Lower lobe of right lung (tissue), 2 donors: ENCODE measurements around the gene PPP3R2. TPM values are rescaled to one million over a fixed set of nuclear protein-coding genes. Genes with fewer than 3 reads are reported as not detected.

Experiments used
- ATAC-seq, 2 donors: fragments of 200-7000 bp; cut with Tn5 transposase; one replicate each; pipeline ENCODE4 v1.9.1; 2020 to 2022; ENCODE audit warnings: mild to moderate bottlenecking in 2 of 2, moderate library complexity in 2 of 2
- DNase-seq: peaks from one replicate; pipeline ENCODE4 v3.0.0-alpha.2; 2020
- H3K27ac ChIP-seq: fragments of 200-600 bp; one replicate; pipeline ENCODE4 v1.8.0; 2022
- H3K27me3 ChIP-seq: fragments of 200-600 bp; one replicate; pipeline ENCODE4 v1.8.0; 2022; ENCODE audit warnings: low read depth
- H3K36me3 ChIP-seq: fragments of 200-600 bp; one replicate; pipeline ENCODE4 v1.8.0; 2022; ENCODE audit warnings: mild to moderate bottlenecking
- H3K4me1 ChIP-seq: fragments of 200-600 bp; one replicate; pipeline ENCODE4 v1.8.0; 2022
- H3K4me3 ChIP-seq: fragments of 200-600 bp; one replicate; pipeline ENCODE4 v1.8.0; 2022; ENCODE audit warnings: mild to moderate bottlenecking
- H3K9me3 ChIP-seq: fragments of 200-600 bp; one replicate; pipeline ENCODE4 v1.8.0; 2022
- CTCF ChIP-seq: fragments of 200-600 bp; IDR thresholded peaks from one replicate; pipeline ENCODE4 v1.8.0; 2022; ENCODE audit warnings: antibody characterized with exemption, mild to moderate bottlenecking
- intact Hi-C: fragments of 100-400 bp; cut with DNase I; formaldehyde crosslinking; loops from one replicate; pipeline ENCODE4 v1.11.0; 2022
- total RNA-seq: library from RNA; stranded (reverse); fragmentation: NEBNext Ultra II Directional; extraction: Animal tissue kit (Norgen Biotek cat#: 25700); gene quantifications from one replicate; pipeline ENCODE4 v1.2.1, GENCODE V29; 2021
- donor health status: DM: no; HTN: yes; CAD: no; lungs with severe emphysema.

PPP3R2 gene
- total RNA-seq, 1 donor from 2014 or later: not detected

GRCh38 chr9:101626295-101626694 lies 31.5 kb upstream of the PPP3R2 start:
- no peak for TF ChIP-seq CTCF
- intact Hi-C loops: no loop called here
- Histone ChIP-seq H3K4me3 (no peak overlapping the region), H3K9me3 (no peaks in the 10 kb centered on the region), H3K4me1 (no peaks in the 10 kb centered on the region), H3K27me3 (no peaks in the 10 kb centered on the region), H3K36me3 (no peaks in the 10 kb centered on the region), H3K27ac (no peak overlapping the region)
- ATAC-seq (no peak), DNase-seq (no peak)

GRCh38 chr9:101625876-101626275 lies 31.1 kb upstream of the PPP3R2 start:
- H3K27ac ChIP-seq: no peak overlapping the region
- intact Hi-C loops: no loop called here
- no peak overlapping the region for H3K4me3 ChIP-seq
- no peaks in the 10 kb centered on the region for H3K4me1 ChIP-seq
- DNase-seq: no peak
- H3K36me3 ChIP-seq: no peaks in the 10 kb centered on the region
- no peaks in the 10 kb centered on the region for H3K27me3 ChIP-seq
- TF ChIP-seq CTCF: no peak
- H3K9me3 ChIP-seq: no peaks in the 10 kb centered on the region
- ATAC-seq: no peak

GRCh38 chr9:101620452-101620851 lies 25.7 kb upstream of the PPP3R2 start:
- intact Hi-C loops: no loop called here
- Histone ChIP-seq H3K36me3 (no peaks in the 10 kb centered on the region), H3K27me3 (no peaks in the 10 kb centered on the region), H3K4me1 (no peaks in the 10 kb centered on the region), H3K27ac (no peak overlapping the region), H3K9me3 (no peaks in the 10 kb centered on the region), H3K4me3 (no peak overlapping the region)
- no peak for DNase-seq
- no peak for TF ChIP-seq CTCF
- no peak for ATAC-seq

- intact Hi-C loops: no loop called here
- ATAC-seq: no peak
These were observed 23.9 kb upstream of the PPP3R2 start for GRCh38 chr9:101618698-101619097.

GRCh38 chr9:101605547-101605946 lies 10.8 kb upstream of the PPP3R2 start:
- TF ChIP-seq CTCF: no peak
- H3K27me3 ChIP-seq: no peaks in the 10 kb centered on the region
- DNase-seq (no peak), ATAC-seq (no peak)
- H3K4me3 ChIP-seq: no peak overlapping the region
- no peaks in the 10 kb centered on the region for H3K4me1 ChIP-seq
- no peaks in the 10 kb centered on the region for H3K9me3 ChIP-seq
- intact Hi-C loops: no loop called here
- H3K36me3 ChIP-seq: no peaks in the 10 kb centered on the region
- H3K27ac ChIP-seq: no peak overlapping the region

More at GRCh38 chr9:101618698-101619097, 23.9 kb upstream of the PPP3R2 start:
- H3K27me3 ChIP-seq: no peaks in the 10 kb centered on the region
- no peaks in the 10 kb centered on the region for H3K4me1 ChIP-seq
- H3K27ac ChIP-seq: no peak overlapping the region
- no peaks in the 10 kb centered on the region for H3K36me3 ChIP-seq
- no peak for DNase-seq
- no peak for TF ChIP-seq CTCF
- no peaks in the 10 kb centered on the region for H3K9me3 ChIP-seq
- no peak overlapping the region for H3K4me3 ChIP-seq

GRCh38 chr9:101604296-101604695 lies 9.5 kb upstream of the PPP3R2 start:
- Histone ChIP-seq H3K4me3 (no peak overlapping the region), H3K36me3 (no peaks in the 10 kb centered on the region), H3K27ac (no peak overlapping the region), H3K4me1 (no peaks in the 10 kb centered on the region), H3K27me3 (no peaks in the 10 kb centered on the region), H3K9me3 (no peaks in the 10 kb centered on the region)
- ATAC-seq (no peak), DNase-seq (no peak)
- TF ChIP-seq CTCF: no peak
- intact Hi-C loops: no loop called here
